CD14-positive monocyte (primary cell): ENCODE data around the gene TBC1D30. TPM values are rescaled to one million over a fixed set of nuclear protein-coding genes. Genes with fewer than 3 reads are reported as not detected.

Experiments used
- DNase-seq, 3 donors: peaks; one replicate each; pipeline ENCODE4 v3.0.0-alpha.2; 2011 to 2022
- H2AFZ ChIP-seq: 2 replicates; pipeline ENCODE4 v1.6.0; 2012; ENCODE audit warnings: mild to moderate bottlenecking, low read depth, low read length, inconsistent platforms; ENCODE audit not compliant: insufficient read depth, poor library complexity, severe bottlenecking
- H3K27ac ChIP-seq, 2 donors: 1 replicate in 1 of 2; 2 replicates in 1 of 2; pipeline ENCODE4 v1.5.1; 2012 to 2013; ENCODE audit warnings: low read length in 2 of 2, control low read depth in 1 of 2, inconsistent platforms in 1 of 2, low read depth in 1 of 2, mild to moderate bottlenecking in 1 of 2
- H3K27me3 ChIP-seq, 2 donors: one replicate each; pipeline versions ENCODE4 v1.6.0 to v1.6.1; 2011 to 2013; ENCODE audit warnings: low read length in 2 of 2; ENCODE audit not compliant: control insufficient read depth in 2 of 2, insufficient read depth in 2 of 2
- H3K36me3 ChIP-seq, 2 donors: replicated peaks in 1 of 2; 1 replicate in 1 of 2; 2 replicates in 1 of 2; pipeline versions ENCODE4 v1.5.1 to v1.6.1; 2012 to 2013; ENCODE audit warnings: low read length in 2 of 2, control low read depth in 1 of 2, inconsistent platforms in 1 of 2, mild to moderate bottlenecking in 1 of 2; ENCODE audit not compliant: insufficient read depth in 2 of 2, control insufficient read depth in 1 of 2
- H3K4me1 ChIP-seq, 2 donors: 1 replicate in 1 of 2; 2 replicates in 1 of 2; pipeline versions ENCODE4 v1.5.1 to v1.6.1; 2012 to 2013; ENCODE audit warnings: low read length in 2 of 2, control low read depth in 1 of 2, inconsistent platforms in 1 of 2, mild to moderate bottlenecking in 1 of 2, moderate library complexity in 1 of 2; ENCODE audit not compliant: insufficient read depth in 2 of 2, control insufficient read depth in 1 of 2
- H3K4me2 ChIP-seq: replicated peaks from 2 replicates; pipeline ENCODE3; 2012; ENCODE audit warnings: low read length, moderate library complexity, mild to moderate bottlenecking; ENCODE audit not compliant: poor library complexity, severe bottlenecking; ENCODE audit errors: extremely low read depth
- H3K4me3 ChIP-seq, 3 experiments: fragments of 200-600 bp in 1 of 3; sonication (generic) in 1 of 3; replicated peaks in 1 of 3; 1 replicate in 2 of 3; 2 replicates in 1 of 3; pipeline ENCODE4 v1.5.1; 2011 to 2013; ENCODE audit warnings: low read length in 3 of 3, mild to moderate bottlenecking in 3 of 3, control low read depth in 2 of 3, low read depth in 2 of 3, inconsistent platforms in 1 of 3, moderate library complexity in 1 of 3
- H3K79me2 ChIP-seq: 2 replicates; pipeline ENCODE4 v1.6.0; 2012; ENCODE audit warnings: mild to moderate bottlenecking, control low read depth, inconsistent platforms, low read length, moderate library complexity; ENCODE audit not compliant: insufficient read depth
- H3K9ac ChIP-seq: 2 replicates; pipeline ENCODE4 v1.6.0; 2017; ENCODE audit warnings: low read length, mild to moderate bottlenecking; ENCODE audit not compliant: insufficient read depth, poor library complexity, severe bottlenecking
- H3K9me3 ChIP-seq, 2 donors: replicated peaks in 1 of 2; 1 replicate in 1 of 2; 2 replicates in 1 of 2; pipeline versions ENCODE4 v1.5.1 to v1.6.1; 2012 to 2013; ENCODE audit warnings: low read length in 2 of 2, control low read depth in 1 of 2; ENCODE audit not compliant: control insufficient read depth in 1 of 2, insufficient read depth in 1 of 2
- H4K20me1 ChIP-seq: 2 replicates; pipeline ENCODE4 v1.6.0; 2012; ENCODE audit warnings: mild to moderate bottlenecking, low read length, control low read depth, moderate library complexity; ENCODE audit not compliant: insufficient read depth
- H3K27ac Mint-ChIP-seq, 7 donors: one replicate each; pipeline ENCODE4 v1.8.0; 2020; ENCODE audit warnings: mild to moderate bottlenecking in 7 of 7, mixed read lengths in 7 of 7, moderate library complexity in 6 of 7, inconsistent platforms in 2 of 7
- H3K27me3 Mint-ChIP-seq, 3 donors: one replicate each; pipeline ENCODE4 v1.8.0; 2021 to 2022; ENCODE audit warnings: low read depth in 3 of 3, mild to moderate bottlenecking in 3 of 3, mixed read lengths in 3 of 3, moderate library complexity in 3 of 3, inconsistent platforms in 1 of 3
- H3K36me3 Mint-ChIP-seq, 2 donors: one replicate each; pipeline ENCODE4 v1.8.0; 2020; ENCODE audit warnings: mixed read lengths in 2 of 2, inconsistent platforms in 1 of 2, mild to moderate bottlenecking in 1 of 2
- H3K4me1 Mint-ChIP-seq: one replicate; pipeline ENCODE4 v1.8.0; 2020; ENCODE audit warnings: mild to moderate bottlenecking, mixed read lengths
- H3K4me3 Mint-ChIP-seq, 2 donors: one replicate each; pipeline ENCODE4 v1.8.0; 2020; ENCODE audit warnings: mild to moderate bottlenecking in 2 of 2, mixed read lengths in 2 of 2, moderate library complexity in 1 of 2
- H3K9me3 Mint-ChIP-seq, 7 donors: one replicate each; pipeline ENCODE4 v1.8.0; 2020 to 2022; ENCODE audit warnings: mixed read lengths in 7 of 7, mild to moderate bottlenecking in 6 of 7, moderate library complexity in 6 of 7, inconsistent platforms in 2 of 7
- WGBS: methylation state at CpG from one replicate; pipeline ENCODE4 v1.1.5; 2013; ENCODE audit warnings: missing lambda C conversion rate; ENCODE audit not compliant: insufficient coverage; 5-methylcytosine and 5-hydroxymethylcytosine counted together
- intact Hi-C, 2 donors: fragments of 100-400 bp; cut with micrococcal nuclease; formaldehyde crosslinking; loops; one replicate each; pipeline versions ENCODE4 v1.15.0 to v1.15.1; 2023
- polyA plus RNA-seq, 3 donors: library from polyadenylated mRNA; depleted of rRNA in 1 of 3; unstranded in 2 of 3; stranded (reverse) in 1 of 3; fragments of 300-500 nt in 2 of 3; fragments of >200 nt in 1 of 3; fragmentation: Illumina TruSeq in 2 of 3; gene quantifications; 1 replicate in 2 of 3; 2 replicates in 1 of 3; pipeline ENCODE4 v1.2.3, GENCODE V29; 2012 to 2021
- TF ChIP-seq, protein P1 (sequence below): fragments of 200-600 bp; IDR thresholded peaks from one replicate; pipeline ENCODE4 v1.8.0; 2022; ENCODE audit warnings: antibody characterized with exemption, mild to moderate bottlenecking

TBC1D30 gene
- polyA plus RNA-seq, 3 donors: 1.1 to 2.8 (median 2.7) TPM

DNA sequence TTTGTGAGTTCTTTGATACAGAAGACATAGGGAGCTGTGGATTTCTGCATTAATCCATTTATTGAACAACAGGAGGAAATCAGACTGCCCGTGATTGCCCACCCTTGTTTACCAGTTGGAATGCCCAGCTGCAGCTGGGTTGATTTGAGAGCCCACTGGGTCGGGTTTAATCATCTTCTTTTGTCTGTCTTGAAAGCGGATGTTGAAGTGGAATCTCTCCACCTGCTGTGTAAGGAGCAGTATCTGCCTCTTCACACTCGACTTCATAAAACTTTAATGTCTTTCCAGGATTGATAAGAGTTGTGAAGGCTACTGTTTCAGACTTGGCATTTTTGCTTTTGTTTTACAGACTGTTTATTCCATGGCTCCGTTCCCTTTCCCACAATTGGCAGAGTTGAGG, 39.9 kb downstream of the TBC1D30 start:
- 80% methylated on average over 1 of the region's 5 CpGs for WGBS

GRCh38 chr12:64875186-64875585, 50.7 kb downstream of the TBC1D30 start:
- H3K79me2 ChIP-seq: no peaks in the 10 kb centered on the region
- H3K27me3 ChIP-seq: no peaks in the 10 kb centered on the region
- no peak for DNase-seq
- H3K9me3 Mint-ChIP-seq: peaks cover 0 to 5% (median 0%) of the 10 kb centered on the region in 7 donors
- no peaks in the 10 kb centered on the region for H3K9me3 ChIP-seq
- H3K27ac Mint-ChIP-seq: no peak overlapping the region
- H3K4me2 ChIP-seq: no peak overlapping the region
- H3K4me1 Mint-ChIP-seq: peaks cover 4% of the 10 kb centered on the region
- H3K36me3 Mint-ChIP-seq: no peaks in the 10 kb centered on the region
- no peak overlapping the region for H3K4me3 ChIP-seq
- TF ChIP-seq, protein P1, sequence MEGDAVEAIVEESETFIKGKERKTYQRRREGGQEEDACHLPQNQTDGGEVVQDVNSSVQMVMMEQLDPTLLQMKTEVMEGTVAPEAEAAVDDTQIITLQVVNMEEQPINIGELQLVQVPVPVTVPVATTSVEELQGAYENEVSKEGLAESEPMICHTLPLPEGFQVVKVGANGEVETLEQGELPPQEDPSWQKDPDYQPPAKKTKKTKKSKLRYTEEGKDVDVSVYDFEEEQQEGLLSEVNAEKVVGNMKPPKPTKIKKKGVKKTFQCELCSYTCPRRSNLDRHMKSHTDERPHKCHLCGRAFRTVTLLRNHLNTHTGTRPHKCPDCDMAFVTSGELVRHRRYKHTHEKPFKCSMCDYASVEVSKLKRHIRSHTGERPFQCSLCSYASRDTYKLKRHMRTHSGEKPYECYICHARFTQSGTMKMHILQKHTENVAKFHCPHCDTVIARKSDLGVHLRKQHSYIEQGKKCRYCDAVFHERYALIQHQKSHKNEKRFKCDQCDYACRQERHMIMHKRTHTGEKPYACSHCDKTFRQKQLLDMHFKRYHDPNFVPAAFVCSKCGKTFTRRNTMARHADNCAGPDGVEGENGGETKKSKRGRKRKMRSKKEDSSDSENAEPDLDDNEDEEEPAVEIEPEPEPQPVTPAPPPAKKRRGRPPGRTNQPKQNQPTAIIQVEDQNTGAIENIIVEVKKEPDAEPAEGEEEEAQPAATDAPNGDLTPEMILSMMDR: no peak
- no peak overlapping the region for H3K4me3 Mint-ChIP-seq
- H3K4me1 ChIP-seq: no peaks in the 10 kb centered on the region
- 91% methylated on average over 17 of the region's 17 CpGs for WGBS
- H4K20me1 ChIP-seq: no peaks in the 10 kb centered on the region
- intact Hi-C loops: no loop called here
- no peak overlapping the region for H3K27ac ChIP-seq
- H3K27me3 Mint-ChIP-seq: peaks cover 2 to 4% (median 3%) of the 10 kb centered on the region in 3 donors
- no peak overlapping the region for H2AFZ ChIP-seq
- H3K36me3 ChIP-seq: no peaks in the 10 kb centered on the region
- H3K9ac ChIP-seq: no peak overlapping the region

More for the DNA sequence above, 39.9 kb downstream of the TBC1D30 start:
- DNase-seq: no peak
- no peaks in the 10 kb centered on the region for H3K36me3 Mint-ChIP-seq
- peaks cover 4 to 15% (median 12%) of the 10 kb centered on the region in 3 donors for H3K27me3 Mint-ChIP-seq
- intact Hi-C loops: no loop called here
- Histone ChIP-seq H3K9me3 (no peaks in the 10 kb centered on the region), H3K4me2 (no peak overlapping the region), H2AFZ (no peak overlapping the region), H3K4me1 (no peaks in the 10 kb centered on the region), H3K27ac (no peak overlapping the region), H3K79me2 (no peaks in the 10 kb centered on the region), H3K9ac (no peak overlapping the region), H3K27me3 (peaks cover 8 to 10% of the 10 kb centered on the region in 2 donors), H4K20me1 (no peaks in the 10 kb centered on the region), H3K36me3 (no peaks in the 10 kb centered on the region), H3K4me3 (no peak overlapping the region)
- H3K4me3 Mint-ChIP-seq: peak overlapping the region in 1 of 2 donors; percentile 21
- no peak overlapping the region for H3K27ac Mint-ChIP-seq
- TF ChIP-seq, protein P1: no peak
- H3K4me1 Mint-ChIP-seq: no peaks in the 10 kb centered on the region
- H3K9me3 Mint-ChIP-seq: no peaks in the 10 kb centered on the region
